Stimulated activated CD8-positive, alpha-beta memory T cell treated with anti-CD3 and anti-CD28 coated beads, Interleukin-15, amount 100 ng/mL, for 4 hours (primary cell): ENCODE measurements around the gene ZMYM2.

ENCODE experiments used
- DNase-seq, 2 donors: peaks; one replicate each; pipeline ENCODE4 v3.0.0-alpha.2; 2020; ENCODE audit warnings: low read depth in 2 of 2

ZMYM2 gene

GRCh38 chr13:20134732-20135131 is 176.2 kb downstream of the ZMYM2 start:
- DNase-seq: no peak

- DNase-seq: no peak
Measured at GRCh38 chr13:20136781-20137703, 178.5 kb downstream of the ZMYM2 start.

GRCh38 chr13:20137875-20138274 is 179.3 kb downstream of the ZMYM2 start:
- DNase-seq: no peak

- DNase-seq: no peak
Measured at GRCh38 chr13:20140487-20140886, 182.0 kb downstream of the ZMYM2 start.
